Adipose tissue (tissue), 3 donors: ENCODE measurements around the gene HSPA4. TPM values are rescaled to one million over a fixed set of nuclear protein-coding genes. Genes with fewer than 3 reads are reported as not detected.
"Not testable (repeated sequence)": the region's sequence is repeated elsewhere in the genome, so short reads cannot be mapped to it uniquely, and the experiment has no call there.

Source experiments
- H3K27ac ChIP-seq: one replicate; pipeline ENCODE4 v1.5.1; 2013; ENCODE audit warnings: low read depth, low read length
- WGBS, 3 donors: extraction: QIAGEN DNeasy Blood & Tissue Kit; methylation state at CpG; one replicate each; pipeline ENCODE4 v1.1.7; 2013; 5-methylcytosine and 5-hydroxymethylcytosine counted together
- polyA plus RNA-seq, 3 donors: library from polyadenylated mRNA; stranded (reverse); fragments of 200-250 nt; gene quantifications; one replicate each; pipeline ENCODE4 v1.2.3, GENCODE V29; 2013
- donor health status: healthy with polysubstance abuse.
- donor health status: Bipolar disorder and iron deficiency.
- donor health status: healthy.

Gene HSPA4
- polyA plus RNA-seq, 3 donors = 12.6 to 43.0 (median 28.3) TPM

DNA sequence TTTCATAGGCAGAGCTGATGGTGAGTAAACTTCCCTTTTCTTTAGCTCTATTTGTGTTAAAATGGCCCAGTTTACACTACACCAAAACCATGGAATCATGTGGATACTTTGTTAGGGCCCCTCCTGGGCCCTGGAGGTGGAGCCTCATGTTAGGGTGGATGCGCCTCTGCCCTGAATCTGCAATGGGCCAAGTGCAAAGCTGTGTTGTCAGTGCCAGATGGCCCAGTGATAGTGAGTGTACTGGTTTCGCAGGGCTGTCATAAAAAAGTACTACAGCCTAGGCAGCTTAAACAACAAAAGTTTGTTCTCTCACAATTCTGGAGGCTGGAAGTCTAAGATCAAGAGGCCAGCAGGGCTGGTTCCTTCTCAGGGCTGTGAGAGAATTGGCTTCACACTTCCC lies 64.8 kb downstream of the HSPA4 start:
- WGBS, 3 donors = 67 to 93% (median 84%) methylated on average over 2 of the region's 2 CpGs

GRCh38 chr5:133117166-133117911 lies 65.5 kb downstream of the HSPA4 start:
- 81 to 87% (median 83%) methylated on average over 10 of the region's 10 CpGs for WGBS, 3 donors
- H3K27ac ChIP-seq = no peak overlapping the region

More for the DNA sequence above, 64.8 kb downstream of the HSPA4 start:
- H3K27ac ChIP-seq = no peak overlapping the region

DNA sequence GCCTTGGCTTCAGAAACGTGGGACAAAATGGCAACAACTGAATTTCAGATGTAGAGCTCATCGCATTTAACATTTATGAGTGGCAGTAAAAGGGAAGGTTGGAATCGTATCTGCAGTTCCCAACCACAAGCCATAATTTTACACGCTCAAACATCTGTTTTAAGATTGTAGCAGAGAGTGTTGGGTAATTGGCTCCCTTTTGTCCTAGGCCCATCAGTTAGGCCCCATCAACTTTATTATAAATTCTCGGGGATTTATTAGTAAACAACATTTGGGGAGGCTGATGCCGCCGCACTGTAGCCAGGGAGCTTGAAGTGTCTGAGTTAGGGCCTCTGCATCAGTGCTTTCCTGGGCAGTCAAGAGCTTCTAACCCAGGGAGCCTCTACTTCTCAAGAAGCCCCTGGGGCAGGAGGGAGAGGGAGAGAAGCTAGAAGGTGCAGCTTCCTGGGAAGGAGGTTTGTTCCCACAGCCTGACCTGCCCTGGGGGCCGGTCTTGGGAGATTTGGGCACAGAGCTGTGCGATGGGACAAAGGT lies 66.2 kb downstream of the HSPA4 start:
- no peak overlapping the region for H3K27ac ChIP-seq
- WGBS, 3 donors = 89 to 96% (median 94%) methylated on average over 9 of the region's 9 CpGs

GRCh38 chr5:133118741-133119140 lies 66.9 kb downstream of the HSPA4 start:
- 79 to 89% (median 84%) methylated on average over 4 of the region's 4 CpGs for WGBS, 3 donors
- no peak overlapping the region for H3K27ac ChIP-seq

- no peak overlapping the region for H3K27ac ChIP-seq
- 89 to 91% (median 90%) methylated on average over 4 of the region's 4 CpGs for WGBS, 3 donors
These were observed 67.5 kb downstream of the HSPA4 start for GRCh38 chr5:133119233-133119711.

DNA sequence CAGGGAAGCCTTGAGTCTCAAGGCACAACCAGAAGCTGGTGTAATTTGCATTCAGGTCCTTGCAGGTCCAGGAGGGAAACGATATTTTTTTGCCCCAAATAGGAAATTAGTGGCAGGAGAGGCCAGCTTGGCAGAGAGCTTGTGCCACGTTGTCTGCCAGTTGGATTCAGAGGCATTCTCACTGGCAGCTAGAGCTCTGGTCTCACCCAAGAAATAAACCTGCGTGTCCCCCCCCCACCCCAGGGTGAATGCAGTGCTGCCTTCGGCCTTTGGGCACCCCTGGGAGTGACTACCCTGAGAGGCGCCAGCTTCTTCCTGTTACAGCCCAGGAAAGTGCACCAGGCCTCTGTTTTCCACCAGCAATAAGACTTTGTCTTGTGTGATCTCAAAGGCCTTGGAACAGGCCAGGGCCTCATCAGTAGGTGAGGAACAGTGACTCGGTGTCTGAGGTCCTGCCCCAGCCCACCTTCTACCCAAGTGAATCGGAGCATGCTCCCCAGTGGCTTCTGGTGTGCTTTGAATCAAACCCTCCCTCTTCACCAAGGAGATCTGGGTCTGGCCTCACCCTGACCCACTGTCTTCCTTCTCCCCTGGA lies 68.4 kb downstream of the HSPA4 start:
- WGBS, 3 donors = 70 to 76% (median 72%) methylated on average over 7 of the region's 7 CpGs
- no peak overlapping the region for H3K27ac ChIP-seq

GRCh38 chr5:133121080-133121479 lies 69.3 kb downstream of the HSPA4 start:
- WGBS, 3 donors = 50 to 61% (median 52%) methylated on average over 2 of the region's 2 CpGs
- no peak overlapping the region for H3K27ac ChIP-seq

DNA sequence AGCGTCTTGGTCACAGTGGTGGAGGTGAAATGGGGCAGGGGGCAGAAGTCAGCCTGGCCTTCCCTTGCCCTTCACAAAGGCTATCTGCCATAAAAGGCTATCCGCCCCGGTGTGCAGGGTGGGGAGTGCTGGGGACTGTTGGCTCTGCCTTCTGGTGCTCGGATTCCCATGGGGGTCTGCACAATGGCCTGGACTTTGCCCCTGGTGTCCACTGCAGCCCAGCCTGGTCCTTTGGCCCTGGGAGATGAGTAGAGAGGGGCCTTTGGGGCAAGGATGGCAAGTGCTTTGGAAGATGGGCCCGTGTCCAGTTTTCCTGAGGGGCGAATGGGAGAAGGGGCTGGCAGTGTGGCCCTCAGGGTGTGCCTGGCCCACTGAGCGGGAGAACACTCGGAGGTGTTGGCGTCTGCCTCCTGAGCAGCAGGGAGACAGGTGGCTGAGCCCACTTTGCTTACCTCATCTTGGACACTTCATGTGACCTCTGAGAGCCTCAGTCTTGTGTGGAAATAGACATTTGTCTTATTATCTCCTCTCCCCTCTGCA lies 69.9 kb downstream of the HSPA4 start:
- H3K27ac ChIP-seq = no peak overlapping the region
- 82 to 87% (median 84%) methylated on average over 9 of the region's 9 CpGs for WGBS, 3 donors

DNA sequence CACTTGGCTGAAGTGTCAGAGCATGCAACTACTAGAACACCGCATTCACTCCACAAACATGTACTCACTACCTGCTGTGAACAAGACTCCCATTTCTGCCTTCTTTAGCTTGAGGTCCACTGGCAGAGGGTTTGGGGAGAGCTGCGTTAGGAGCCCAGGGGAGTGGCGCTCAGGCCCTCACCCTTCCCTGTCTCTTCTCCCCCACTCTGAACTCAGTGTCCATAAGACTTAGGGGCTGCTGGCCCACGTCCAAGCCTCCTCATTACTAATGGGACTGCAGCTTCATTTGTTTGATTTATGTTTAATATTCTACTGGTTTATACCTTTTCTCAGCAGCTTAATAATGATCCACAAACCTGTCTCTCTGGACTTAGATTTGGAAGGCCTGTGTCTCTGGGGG lies 70.9 kb downstream of the HSPA4 start:
- WGBS, 3 donors = 76 to 86% (median 81%) methylated on average over 4 of the region's 4 CpGs
- H3K27ac ChIP-seq = no peak overlapping the region

- 88 to 95% (median 94%) methylated on average over 2 of the region's 2 CpGs for WGBS, 3 donors
- H3K27ac ChIP-seq = no peak overlapping the region
These were observed 71.5 kb downstream of the HSPA4 start for GRCh38 chr5:133123297-133123696.

GRCh38 chr5:133124891-133125290 lies 73.1 kb downstream of the HSPA4 start:
- WGBS, 3 donors = 52 to 64% (median 63%) methylated on average over 4 of the region's 4 CpGs
- H3K27ac ChIP-seq = no peak overlapping the region

- no peak overlapping the region for H3K27ac ChIP-seq
- whole genome bisulfite sequencing, 3 donors = 92 to 100% (median 94%) methylated on average over 1 of the region's 1 CpG
These were observed 76.3 kb downstream of the HSPA4 start for GRCh38 chr5:133128066-133128465.

- WGBS, 3 donors = 66 to 79% (median 72%) methylated on average over 6 of the region's 6 CpGs
- H3K27ac ChIP-seq = no peak overlapping the region
These were observed 77.5 kb downstream of the HSPA4 start for GRCh38 chr5:133129289-133129688.

- H3K27ac ChIP-seq = no peak overlapping the region
- 53 to 63% (median 58%) methylated on average over 3 of the region's 3 CpGs for WGBS, 3 donors
These were observed 78.1 kb downstream of the HSPA4 start for GRCh38 chr5:133129950-133130349.

DNA sequence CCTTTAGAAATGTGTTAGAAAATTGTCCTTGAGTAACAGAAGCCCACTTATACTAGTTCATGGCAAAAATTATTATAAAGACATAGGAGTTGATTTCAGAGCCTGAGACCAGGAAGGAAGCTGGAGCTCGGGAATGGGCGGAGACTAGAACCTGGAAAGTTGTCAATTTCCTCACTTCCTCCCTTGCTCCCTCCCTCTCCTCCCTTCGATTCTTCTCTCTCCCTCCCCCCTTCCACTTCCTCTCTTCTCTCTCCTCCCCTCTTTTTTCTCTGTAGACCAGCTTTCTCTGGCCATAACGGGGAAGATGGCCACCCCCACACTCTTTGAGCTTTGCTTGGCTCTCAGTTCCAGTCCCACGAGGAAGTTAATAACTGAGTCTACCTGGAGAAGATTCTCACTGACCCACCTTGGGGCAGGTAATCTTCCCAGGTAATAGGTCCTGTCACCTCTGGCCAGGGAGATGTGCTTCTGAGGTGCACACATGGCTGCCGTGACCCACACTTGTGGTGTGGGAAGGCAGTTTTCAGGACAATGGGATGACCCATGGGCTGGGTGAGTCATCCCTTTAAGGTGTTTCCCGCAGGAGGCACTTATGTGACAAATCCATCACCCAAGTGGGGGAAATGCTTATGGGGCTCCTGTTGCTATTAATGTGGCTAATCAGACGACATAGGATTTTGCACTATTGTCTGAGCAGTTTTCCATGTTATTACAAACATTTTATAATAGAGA lies 78.7 kb downstream of the HSPA4 start:
- 43 to 65% (median 47%) methylated on average over 8 of the region's 8 CpGs for WGBS, 3 donors
- H3K27ac ChIP-seq = no peak overlapping the region

GRCh38 chr5:133132717-133133116 lies 80.9 kb downstream of the HSPA4 start:
- no peak overlapping the region for H3K27ac ChIP-seq
- WGBS, 3 donors = 77 to 85% (median 78%) methylated on average over 2 of the region's 2 CpGs

DNA sequence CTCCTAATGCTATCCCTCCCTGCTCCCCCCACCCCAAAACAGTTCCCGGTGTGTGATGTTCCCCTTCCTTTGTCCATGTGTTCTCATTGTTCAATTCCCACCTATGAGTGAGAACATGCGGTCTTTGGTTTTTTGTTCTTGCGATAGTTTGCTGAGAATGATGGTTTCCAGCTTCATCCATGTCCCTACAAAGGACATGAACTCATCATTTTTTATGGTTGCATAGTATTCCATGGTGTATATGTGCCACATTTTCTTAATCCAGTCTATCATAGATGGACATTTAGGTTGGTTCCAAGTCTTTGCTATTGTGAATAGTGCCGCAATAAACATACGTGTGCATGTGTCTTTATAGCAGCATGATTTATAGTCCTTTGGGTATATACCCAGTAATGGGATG lies 81.4 kb downstream of the HSPA4 start:
- 94 to 98% (median 95%) methylated on average over 2 to 3 of the region's 5 CpGs for WGBS, 3 donors
- not testable (repeated sequence) for H3K27ac ChIP-seq

DNA sequence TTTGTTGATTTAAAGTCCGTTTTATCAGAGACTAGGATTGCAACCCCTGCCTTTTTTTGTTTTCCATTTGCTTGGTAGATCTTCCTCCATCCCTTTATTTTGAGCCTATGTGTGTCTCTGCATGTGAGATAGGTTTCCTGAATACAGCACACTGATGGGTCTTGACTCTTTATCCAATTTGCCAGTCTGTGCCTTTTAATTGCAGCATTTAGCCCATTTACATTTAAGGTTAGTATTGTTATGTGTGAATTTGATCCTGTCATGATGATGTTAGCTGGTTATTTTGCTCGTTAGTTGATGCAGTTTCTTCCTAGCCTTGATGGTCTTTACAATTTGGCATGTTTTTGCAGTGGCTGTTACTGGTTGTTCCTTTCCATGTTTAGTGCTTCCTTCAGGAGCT lies 85.1 kb downstream of the HSPA4 start:
- not testable (repeated sequence) for H3K27ac ChIP-seq
- WGBS, 3 donors = 52 to 93% (median 85%) methylated on average over 1 to 2 of the region's 2 CpGs

GRCh38 chr5:133140311-133140710 lies 88.5 kb downstream of the HSPA4 start:
- WGBS, 3 donors = 87 to 90% (median 88%) methylated on average over 7 of the region's 7 CpGs
- no peak overlapping the region for H3K27ac ChIP-seq
